ENCODE measurements around the gene SLC66A3.

- no peak for TF ChIP-seq CTCF (IDR thresholded peaks at IDR 0.05)
- no peak for TF ChIP-seq EZH2 (IDR thresholded peaks at IDR 0.05; ENCODE audit: borderline replicate concordance, insufficient read depth, low read depth, low read length, poor library complexity, severe bottlenecking)
Observed at GRCh38 chr2:11145350-11145749, 9.9 kb upstream of the SLC66A3 start.

Data from B cell (primary cell).